H9 (cell line): Measurements from ENCODE around the gene TNFRSF18. TPM values are rescaled to one million over a fixed set of nuclear protein-coding genes. Genes with fewer than 3 reads are reported as not detected.

Experiments
- DNase-seq: peaks from one replicate; pipeline ENCODE4 v3.0.0-alpha.2; 2017
- H2AFZ ChIP-seq: one replicate; pipeline ENCODE4 v1.6.1; 2013; ENCODE audit warnings: mild to moderate bottlenecking, low read length, control low read depth, moderate library complexity
- H2AK5ac ChIP-seq: 2 replicates; pipeline ENCODE4 v1.6.1; 2013; ENCODE audit warnings: low read length, control low read depth, mixed read lengths; ENCODE audit not compliant: insufficient read length
- H2BK120ac ChIP-seq: one replicate; pipeline ENCODE4 v1.6.1; 2013; ENCODE audit warnings: low read depth, mild to moderate bottlenecking, low read length, control low read depth, inconsistent platforms; ENCODE audit not compliant: poor library complexity, severe bottlenecking
- H2BK12ac ChIP-seq: 2 replicates; pipeline ENCODE4 v1.6.1; 2013; ENCODE audit warnings: low read length, control low read depth, mixed read lengths, low read depth; ENCODE audit not compliant: insufficient read length
- H2BK15ac ChIP-seq: 2 replicates; pipeline ENCODE4 v1.6.1; 2013; ENCODE audit warnings: low read depth, low read length, control low read depth
- H2BK20ac ChIP-seq: one replicate; pipeline ENCODE4 v1.6.1; 2013; ENCODE audit warnings: low read depth, mild to moderate bottlenecking, low read length, control low read depth, inconsistent platforms; ENCODE audit not compliant: poor library complexity, severe bottlenecking
- H2BK5ac ChIP-seq: 2 replicates; pipeline ENCODE4 v1.6.1; 2013; ENCODE audit warnings: low read length, control low read depth, mixed read lengths; ENCODE audit not compliant: insufficient read length
- H3K14ac ChIP-seq: 2 replicates; pipeline ENCODE4 v1.6.1; 2013; ENCODE audit warnings: low read length, control low read depth; ENCODE audit not compliant: insufficient read depth
- H3K18ac ChIP-seq: 2 replicates; pipeline ENCODE4 v1.6.1; 2013; ENCODE audit warnings: low read depth, mild to moderate bottlenecking, mixed read lengths, low read length, control low read depth; ENCODE audit not compliant: insufficient read length
- H3K23ac ChIP-seq: 2 replicates; pipeline ENCODE4 v1.6.1; 2013; ENCODE audit warnings: low read length, control low read depth, mixed read lengths, low read depth; ENCODE audit not compliant: insufficient read length
- H3K23me2 ChIP-seq: 2 replicates; pipeline ENCODE4 v1.6.1; 2013; ENCODE audit warnings: low read depth, mild to moderate bottlenecking, mixed read lengths, low read length, control low read depth; ENCODE audit not compliant: insufficient read length, poor library complexity, severe bottlenecking
- H3K27ac ChIP-seq: 2 replicates; pipeline ENCODE4 v1.5.1; 2013; ENCODE audit warnings: low read length, control low read depth, mixed read lengths, low read depth; ENCODE audit not compliant: insufficient read length
- H3K27me3 ChIP-seq: 2 replicates; pipeline ENCODE4 v1.6.1; 2013; ENCODE audit warnings: low read length, control low read depth, inconsistent platforms; ENCODE audit not compliant: insufficient read depth
- H3K4ac ChIP-seq: 2 replicates; pipeline ENCODE4 v1.6.1; 2013; ENCODE audit warnings: low read depth, mild to moderate bottlenecking, control low read depth, inconsistent platforms, low read length, moderate library complexity
- H3K4me1 ChIP-seq: 2 replicates; pipeline ENCODE4 v1.6.1; 2013; ENCODE audit warnings: low read length, control low read depth, inconsistent platforms; ENCODE audit not compliant: insufficient read depth
- H3K4me2 ChIP-seq: 2 replicates; pipeline ENCODE4 v1.6.1; 2013; ENCODE audit warnings: low read length, control low read depth, mixed read lengths; ENCODE audit not compliant: insufficient read length, insufficient read depth
- H3K56ac ChIP-seq: 2 replicates; pipeline ENCODE4 v1.6.1; 2013; ENCODE audit warnings: low read depth, mild to moderate bottlenecking, mixed read lengths, low read length, control low read depth; ENCODE audit not compliant: insufficient read length
- H3K79me1 ChIP-seq: 2 replicates; pipeline ENCODE4 v1.6.1; 2013; ENCODE audit warnings: low read depth, mild to moderate bottlenecking, moderate library complexity, low read length, control low read depth, inconsistent platforms; ENCODE audit not compliant: insufficient read depth, poor library complexity, severe bottlenecking
- H3K79me2 ChIP-seq: 2 replicates; pipeline ENCODE4 v1.6.1; 2013; ENCODE audit warnings: low read length, control low read depth, inconsistent platforms; ENCODE audit not compliant: insufficient read depth
- H3K9ac ChIP-seq: 2 replicates; pipeline ENCODE4 v1.6.1; 2013; ENCODE audit warnings: low read length, control low read depth, mixed read lengths; ENCODE audit not compliant: insufficient read length; ENCODE audit errors: extremely low read depth
- H3K9me3 ChIP-seq: one replicate; pipeline ENCODE4 v1.6.1; 2013; ENCODE audit warnings: low read depth, low read length, inconsistent platforms; ENCODE audit not compliant: control insufficient read depth
- H3T11ph ChIP-seq: one replicate; pipeline ENCODE4 v1.6.1; 2013; ENCODE audit warnings: mild to moderate bottlenecking, low read length, control low read depth, inconsistent platforms
- H4K20me1 ChIP-seq: one replicate; pipeline ENCODE4 v1.6.1; 2013; ENCODE audit not compliant: control insufficient read depth, insufficient read length, insufficient read depth
- H4K5ac ChIP-seq: 2 replicates; pipeline ENCODE4 v1.6.1; 2013; ENCODE audit warnings: low read depth, mild to moderate bottlenecking, mixed read lengths, low read length, control low read depth; ENCODE audit not compliant: insufficient read length
- H4K8ac ChIP-seq: replicated peaks from 2 replicates; pipeline ENCODE4 v1.6.1; 2013; ENCODE audit warnings: low read length, control low read depth, mixed read lengths, low read depth; ENCODE audit not compliant: insufficient read length
- H4K91ac ChIP-seq: 2 replicates; pipeline ENCODE4 v1.6.1; 2013; ENCODE audit warnings: low read depth, mild to moderate bottlenecking, moderate library complexity, mixed read lengths, low read length, control low read depth; ENCODE audit not compliant: insufficient read length
- H3K27ac Mint-ChIP-seq, 3 experiments: 2 replicates in 2 of 3; 3 replicates in 1 of 3; pipeline ENCODE4 v1.8.0; 2020 to 2021; ENCODE audit warnings: mixed read lengths in 3 of 3, mild to moderate bottlenecking in 1 of 3, moderate library complexity in 1 of 3
- H3K27me3 Mint-ChIP-seq: 2 replicates; pipeline ENCODE4 v1.8.0; 2021; ENCODE audit warnings: low read depth, mild to moderate bottlenecking, moderate library complexity, mixed read lengths
- H3K36me3 Mint-ChIP-seq, 3 experiments: 2 replicates in 2 of 3; 3 replicates in 1 of 3; pipeline ENCODE4 v1.8.0; 2020 to 2021; ENCODE audit warnings: low read depth in 3 of 3, mixed read lengths in 3 of 3; ENCODE audit not compliant: insufficient read depth in 1 of 3
- H3K4me1 Mint-ChIP-seq, 2 experiments: 2 replicates each; pipeline ENCODE4 v1.8.0; 2020; ENCODE audit warnings: mixed read lengths in 2 of 2
- H3K4me3 Mint-ChIP-seq, 2 experiments: 2 replicates in 1 of 2; 3 replicates in 1 of 2; pipeline ENCODE4 v1.8.0; 2020 to 2021; ENCODE audit warnings: mild to moderate bottlenecking in 2 of 2, mixed read lengths in 2 of 2, moderate library complexity in 1 of 2
- H3K9me3 Mint-ChIP-seq, 2 experiments: 2 replicates in 1 of 2; 3 replicates in 1 of 2; pipeline ENCODE4 v1.8.0; 2020; ENCODE audit warnings: mild to moderate bottlenecking in 2 of 2, mixed read lengths in 2 of 2, moderate library complexity in 1 of 2
- WGBS: extraction: QIAGEN DNeasy Blood & Tissue Kit; methylation state at CpG from one replicate; pipeline ENCODE4 v1.1.7; 2013; ENCODE audit warnings: missing lambda C conversion rate, low lambda C conversion rate, mixed read lengths; ENCODE audit not compliant: insufficient read length; ENCODE audit errors: extremely low coverage; 5-methylcytosine and 5-hydroxymethylcytosine counted together
- microRNA-seq: library from miRNA; unstranded; fragments of <30 nt; microRNA quantifications from one replicate; pipeline ENCODE4, GENCODE V29; 2020; ENCODE audit warnings: borderline microRNAs expressed
- total RNA-seq: library from RNA; stranded (reverse); gene quantifications from 2 replicates; pipeline ENCODE4 v1.2.1, GENCODE V29; 2021
- TF ChIP-seq, protein P1 (sequence below): fragments of 200-600 bp; sonication (generic); conservative IDR thresholded peaks from 3 replicates; pipeline ENCODE4 v1.8.0; 2021; ENCODE audit warnings: antibody characterized with exemption, mild to moderate bottlenecking

TNFRSF18 gene
- total RNA-seq, 1 experiment from 2014 or later: 2.0 TPM

GRCh38 chr1:1153874-1154273 lies 52.5 kb downstream of the TNFRSF18 start:
- Histone ChIP-seq H4K8ac (no peak overlapping the region), H3K79me1 (no peaks in the 10 kb centered on the region), H2AK5ac (no peak overlapping the region), H3K18ac (no peak overlapping the region), H3K23me2 (peaks cover 5% of the 10 kb centered on the region), H3K4me2 (no peak overlapping the region), H3K4ac (no peak overlapping the region), H3K23ac (no peak overlapping the region), H2AFZ (no peak overlapping the region), H3K9me3 (no peaks in the 10 kb centered on the region), H3K14ac (no peak overlapping the region), H2BK5ac (no peak overlapping the region), H2BK120ac (no peak overlapping the region), H3K27ac (no peak overlapping the region), H2BK12ac (no peak overlapping the region), H4K91ac (no peak overlapping the region), H3K79me2 (no peaks in the 10 kb centered on the region), H4K20me1 (no peaks in the 10 kb centered on the region), H4K5ac (no peak overlapping the region), H2BK20ac (no peak overlapping the region), H3K4me1 (no peaks in the 10 kb centered on the region), H2BK15ac (no peak overlapping the region), H3K27me3 (no peaks in the 10 kb centered on the region), H3K56ac (no peak overlapping the region), H3T11ph (no peak overlapping the region), H3K9ac (no peak overlapping the region)
- peaks cover 0 to 3% of the 10 kb centered on the region in 2 experiments; a peak in 3 of 4 replicates for H3K4me1 Mint-ChIP-seq
- no peak overlapping the region; a peak in 1 of 7 replicates for H3K27ac Mint-ChIP-seq
- H3K36me3 Mint-ChIP-seq: peaks cover 6 to 20% (median 18%) of the 10 kb centered on the region in 3 experiments; a peak in 6 of 7 replicates
- H3K9me3 Mint-ChIP-seq: peaks cover 29 to 36% of the 10 kb centered on the region in 2 experiments
- TF ChIP-seq, protein P1, sequence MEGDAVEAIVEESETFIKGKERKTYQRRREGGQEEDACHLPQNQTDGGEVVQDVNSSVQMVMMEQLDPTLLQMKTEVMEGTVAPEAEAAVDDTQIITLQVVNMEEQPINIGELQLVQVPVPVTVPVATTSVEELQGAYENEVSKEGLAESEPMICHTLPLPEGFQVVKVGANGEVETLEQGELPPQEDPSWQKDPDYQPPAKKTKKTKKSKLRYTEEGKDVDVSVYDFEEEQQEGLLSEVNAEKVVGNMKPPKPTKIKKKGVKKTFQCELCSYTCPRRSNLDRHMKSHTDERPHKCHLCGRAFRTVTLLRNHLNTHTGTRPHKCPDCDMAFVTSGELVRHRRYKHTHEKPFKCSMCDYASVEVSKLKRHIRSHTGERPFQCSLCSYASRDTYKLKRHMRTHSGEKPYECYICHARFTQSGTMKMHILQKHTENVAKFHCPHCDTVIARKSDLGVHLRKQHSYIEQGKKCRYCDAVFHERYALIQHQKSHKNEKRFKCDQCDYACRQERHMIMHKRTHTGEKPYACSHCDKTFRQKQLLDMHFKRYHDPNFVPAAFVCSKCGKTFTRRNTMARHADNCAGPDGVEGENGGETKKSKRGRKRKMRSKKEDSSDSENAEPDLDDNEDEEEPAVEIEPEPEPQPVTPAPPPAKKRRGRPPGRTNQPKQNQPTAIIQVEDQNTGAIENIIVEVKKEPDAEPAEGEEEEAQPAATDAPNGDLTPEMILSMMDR: no peak
- no peak overlapping the region for H3K4me3 Mint-ChIP-seq
- WGBS: no CpG with 5 or more reads among the region's 4 CpGs
- no peak for DNase-seq
- H3K27me3 Mint-ChIP-seq: peaks cover 43% of the 10 kb centered on the region

Small RNA genes within 50 kb of the gene (microRNA-seq; reads per million reads assigned to microRNA genes)
- gene MIR200A (88.1 reads per million, percentile 71 among the genes with 10 or more reads in this experiment), gene MIR200B (1,003 reads per million, percentile 94 among the genes with 10 or more reads in this experiment), gene MIR429 (303 reads per million, percentile 85 among the genes with 10 or more reads in this experiment)

Other genes starting within 250 kb of the TNFRSF18 start
- gene NOC2L, start 247.3 kb downstream of the TNFRSF18 start, total RNA-seq: 130 and 138 TPM in 2 replicates
- gene KLHL17, start 246.0 kb downstream of the TNFRSF18 start, total RNA-seq: 41.4 TPM in 2 replicates
- 2.0 and 3.0 TPM in 2 replicates for gene PLEKHN1, start 240.1 kb downstream of the TNFRSF18 start, total RNA-seq
- not detected in 2 replicates for gene PERM1, start 224.5 kb downstream of the TNFRSF18 start, total RNA-seq
- 3.7 and 4.0 TPM in 2 replicates for gene HES4, start 206.5 kb downstream of the TNFRSF18 start, total RNA-seq
- gene ISG15, start 193.1 kb downstream of the TNFRSF18 start, total RNA-seq: 39.7 and 40.8 TPM in 2 replicates
- 173 and 175 TPM in 2 replicates for gene AGRN, start 186.5 kb downstream of the TNFRSF18 start, total RNA-seq
- gene RNF223, start 132.3 kb downstream of the TNFRSF18 start, total RNA-seq: not detected in 2 replicates
- 10.1 and 12.3 TPM in 2 replicates for gene C1orf159, start 90.5 kb downstream of the TNFRSF18 start, total RNA-seq
- 0.68 and 0.79 TPM in 2 replicates for gene TTLL10, start 32.7 kb downstream of the TNFRSF18 start, total RNA-seq
- gene TNFRSF4, start 7.6 kb upstream of the TNFRSF18 start, total RNA-seq: 0.24 and 0.33 TPM in 2 replicates
- gene SDF4, start 25.4 kb upstream of the TNFRSF18 start, total RNA-seq: 82.0 and 84.7 TPM in 2 replicates
- gene B3GALT6, start 25.6 kb upstream of the TNFRSF18 start, total RNA-seq: 27.0 and 27.1 TPM in 2 replicates
- 4.4 and 4.7 TPM in 2 replicates for gene C1QTNF12, start 40.1 kb upstream of the TNFRSF18 start, total RNA-seq
- 83.4 and 84.0 TPM in 2 replicates for gene UBE2J2, start 67.3 kb upstream of the TNFRSF18 start, total RNA-seq
- gene SCNN1D, start 73.8 kb upstream of the TNFRSF18 start, total RNA-seq: 4.0 and 5.8 TPM in 2 replicates
- gene ACAP3, start 101.3 kb upstream of the TNFRSF18 start, total RNA-seq: 39.5 and 41.4 TPM in 2 replicates
- 38.0 and 40.9 TPM in 2 replicates for gene PUSL1, start 102.0 kb upstream of the TNFRSF18 start, total RNA-seq
- gene INTS11, start 118.1 kb upstream of the TNFRSF18 start, total RNA-seq: 138 and 139 TPM in 2 replicates
- 14.0 and 15.0 TPM in 2 replicates for gene CPTP, start 118.2 kb upstream of the TNFRSF18 start, total RNA-seq
- gene TAS1R3, start 124.7 kb upstream of the TNFRSF18 start, total RNA-seq: 0.28 and 0.35 TPM in 2 replicates
- gene DVL1, start 142.8 kb upstream of the TNFRSF18 start, total RNA-seq: 66.5 and 71.0 TPM in 2 replicates
- 8.1 and 9.6 TPM in 2 replicates for gene MXRA8, start 152.0 kb upstream of the TNFRSF18 start, total RNA-seq
- gene AURKAIP1, start 168.6 kb upstream of the TNFRSF18 start, total RNA-seq: 196 and 209 TPM in 2 replicates
- 160 and 173 TPM in 2 replicates for gene CCNL2, start 192.7 kb upstream of the TNFRSF18 start, total RNA-seq
- 156 and 162 TPM in 2 replicates for gene MRPL20, start 200.7 kb upstream of the TNFRSF18 start, total RNA-seq
- 3.1 and 3.2 TPM in 2 replicates for gene ANKRD65, start 214.7 kb upstream of the TNFRSF18 start, total RNA-seq
- 55.6 and 57.1 TPM in 2 replicates for gene VWA1, start 229.1 kb upstream of the TNFRSF18 start, total RNA-seq
- gene ATAD3C, start 243.1 kb upstream of the TNFRSF18 start, total RNA-seq: 7.5 and 7.7 TPM in 2 replicates